ENCODE measurements around the gene DBN1. TPM values are rescaled to one million over a fixed set of nuclear protein-coding genes. Genes with fewer than 3 reads are reported as not detected.

Gene DBN1
- total RNA-seq, 4 donors from 2014 or later = 89.8 to 139 (median 111) TPM

DNA sequence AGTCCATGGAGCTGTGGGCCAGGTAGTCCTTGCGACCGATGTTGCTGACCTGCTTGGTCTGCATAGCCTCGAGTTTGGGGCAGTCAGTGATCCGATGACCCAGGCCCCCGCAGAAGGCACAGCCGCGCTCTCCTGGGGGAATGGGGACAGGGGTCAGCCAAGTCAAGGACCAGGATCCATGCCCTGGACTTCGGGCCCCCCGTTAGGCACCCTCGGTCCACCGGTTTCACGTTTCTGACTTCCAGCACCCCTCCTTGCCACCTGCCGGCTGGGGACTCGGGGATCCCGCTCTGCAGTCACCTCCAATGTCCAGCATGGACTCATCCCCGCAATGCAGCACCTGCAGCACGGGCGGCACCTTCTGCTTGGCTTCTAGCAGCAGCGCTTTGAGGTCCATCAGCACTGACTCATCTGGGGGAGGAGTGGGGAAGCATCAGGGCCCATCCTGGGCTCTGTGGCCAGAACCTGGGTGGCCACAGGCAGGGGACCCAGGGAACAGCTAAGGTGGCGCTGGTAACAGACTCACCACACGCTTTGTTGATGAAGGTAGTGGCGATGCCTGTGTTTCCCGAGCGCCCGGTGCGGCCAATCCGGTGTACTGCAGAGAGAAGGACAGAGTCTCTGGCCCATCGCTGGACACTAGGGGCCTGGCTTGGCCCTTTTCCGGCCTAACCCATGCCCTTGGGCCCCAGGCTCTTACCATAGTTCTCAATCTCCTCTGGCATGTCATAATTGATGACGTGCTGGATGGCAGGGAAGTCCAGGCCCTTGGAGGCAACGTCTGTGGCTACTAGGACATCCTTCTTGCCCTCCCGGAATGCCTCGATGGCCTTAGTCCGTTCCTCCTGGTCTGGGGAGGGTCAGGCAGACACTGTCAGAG is 38.6 kb upstream of the DBN1 start:
- H3K27me3 ChIP-seq = no peaks in the 10 kb centered on the region
- no peak overlapping the region for H3K4me3 ChIP-seq
- H3K9me3 ChIP-seq = no peaks in the 10 kb centered on the region
- no peak for TF ChIP-seq EP300 (IDR thresholded peaks at IDR 0.05)
- TF ChIP-seq POLR2A (IDR thresholded peaks at IDR 0.05) = no peak
- TF ChIP-seq, protein P1, sequence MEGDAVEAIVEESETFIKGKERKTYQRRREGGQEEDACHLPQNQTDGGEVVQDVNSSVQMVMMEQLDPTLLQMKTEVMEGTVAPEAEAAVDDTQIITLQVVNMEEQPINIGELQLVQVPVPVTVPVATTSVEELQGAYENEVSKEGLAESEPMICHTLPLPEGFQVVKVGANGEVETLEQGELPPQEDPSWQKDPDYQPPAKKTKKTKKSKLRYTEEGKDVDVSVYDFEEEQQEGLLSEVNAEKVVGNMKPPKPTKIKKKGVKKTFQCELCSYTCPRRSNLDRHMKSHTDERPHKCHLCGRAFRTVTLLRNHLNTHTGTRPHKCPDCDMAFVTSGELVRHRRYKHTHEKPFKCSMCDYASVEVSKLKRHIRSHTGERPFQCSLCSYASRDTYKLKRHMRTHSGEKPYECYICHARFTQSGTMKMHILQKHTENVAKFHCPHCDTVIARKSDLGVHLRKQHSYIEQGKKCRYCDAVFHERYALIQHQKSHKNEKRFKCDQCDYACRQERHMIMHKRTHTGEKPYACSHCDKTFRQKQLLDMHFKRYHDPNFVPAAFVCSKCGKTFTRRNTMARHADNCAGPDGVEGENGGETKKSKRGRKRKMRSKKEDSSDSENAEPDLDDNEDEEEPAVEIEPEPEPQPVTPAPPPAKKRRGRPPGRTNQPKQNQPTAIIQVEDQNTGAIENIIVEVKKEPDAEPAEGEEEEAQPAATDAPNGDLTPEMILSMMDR (IDR thresholded peaks at IDR 0.05) = no peak
- no peak for DNase-seq (ENCODE audit: low spot score in 2 of 2)
- H3K4me1 ChIP-seq = peaks cover 3 to 38% (median 12%) of the 10 kb centered on the region in 4 donors
- WGBS, 2 donors = 90 to 96% methylated on average over 23 to 26 of the region's 34 CpGs
- H3K36me3 ChIP-seq = peaks cover 2 to 62% (median 13%) of the 10 kb centered on the region in 3 donors
- no peak overlapping the region for H3K27ac ChIP-seq

DNA sequence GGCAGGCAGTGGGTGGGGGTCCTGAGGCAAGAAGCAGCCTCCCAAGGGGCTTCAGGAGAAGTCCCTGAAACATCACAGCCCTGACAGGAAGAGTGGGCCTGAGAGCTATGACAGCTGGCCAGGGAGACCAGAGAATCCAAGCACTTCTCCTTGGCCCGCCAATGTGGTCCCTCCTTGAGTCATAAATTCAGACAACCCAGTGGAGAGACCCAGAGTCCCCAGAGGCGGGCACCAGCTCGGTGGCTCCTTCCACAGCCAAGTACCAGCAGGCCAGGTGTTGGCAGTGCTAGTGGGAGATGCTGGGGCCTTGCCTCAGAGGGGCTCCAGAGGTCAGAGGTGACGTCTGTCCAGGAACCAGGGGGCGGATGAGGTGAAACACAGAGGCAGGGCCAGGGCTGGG is 37.7 kb upstream of the DBN1 start:
- Histone ChIP-seq H3K4me3 (no peak overlapping the region), H3K4me1 (peaks cover 3 to 36% (median 11%) of the 10 kb centered on the region in 4 donors), H3K9me3 (no peaks in the 10 kb centered on the region), H3K27me3 (no peaks in the 10 kb centered on the region), H3K36me3 (peaks cover 2 to 62% (median 13%) of the 10 kb centered on the region in 3 donors), H3K27ac (peak overlapping the region in 2 of 4 donors; percentile 59 to 69)
- DNase-seq (ENCODE audit: low spot score in 2 of 2) = no peak
- WGBS, 2 donors = 87 to 90% methylated on average over 5 of the region's 5 CpGs
- TF ChIP-seq POLR2A (IDR thresholded peaks at IDR 0.05) = no peak
- TF ChIP-seq, protein P1 (IDR thresholded peaks at IDR 0.05) = no peak
- TF ChIP-seq EP300 (IDR thresholded peaks at IDR 0.05) = no peak

DNA sequence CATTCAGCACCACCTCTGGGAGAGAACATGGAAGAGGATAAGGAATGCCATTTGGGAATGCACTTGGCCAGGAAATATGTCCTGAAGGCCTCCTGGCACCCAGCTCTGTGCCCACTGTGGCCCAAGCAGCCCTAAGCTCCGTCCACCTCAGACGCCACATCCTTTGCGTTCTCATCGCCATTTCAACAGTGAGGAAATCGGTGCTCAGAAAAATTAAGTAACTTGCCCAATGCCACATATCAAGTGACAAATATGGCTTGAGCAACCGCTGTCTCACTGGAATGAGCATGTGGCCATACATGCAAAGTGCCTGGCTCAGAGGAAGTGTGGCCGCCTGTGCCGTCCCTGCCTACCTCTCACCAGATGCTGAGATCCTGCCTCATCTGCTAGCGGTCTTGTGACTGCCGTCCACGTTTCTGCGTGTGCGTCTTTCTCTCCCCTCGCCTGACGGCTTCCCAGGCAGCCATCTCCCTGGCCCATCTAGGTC is 37.2 kb upstream of the DBN1 start:
- no peak for DNase-seq (ENCODE audit: low spot score in 2 of 2)
- TF ChIP-seq POLR2A (IDR thresholded peaks at IDR 0.05) = no peak
- TF ChIP-seq EP300 (IDR thresholded peaks at IDR 0.05) = no peak
- TF ChIP-seq, protein P1 (IDR thresholded peaks at IDR 0.05) = no peak
- H3K4me1 ChIP-seq = peaks cover 3 to 30% (median 6%) of the 10 kb centered on the region in 4 donors
- no peaks in the 10 kb centered on the region for H3K9me3 ChIP-seq
- H3K27ac ChIP-seq = peak overlapping the region in 2 of 4 donors; percentile 69 to 71
- no peaks in the 10 kb centered on the region for H3K27me3 ChIP-seq
- H3K36me3 ChIP-seq = peaks cover 2 to 59% (median 13%) of the 10 kb centered on the region in 3 donors
- 85 to 93% methylated on average over 15 of the region's 15 CpGs for WGBS, 2 donors
- H3K4me3 ChIP-seq = no peak overlapping the region

DNA sequence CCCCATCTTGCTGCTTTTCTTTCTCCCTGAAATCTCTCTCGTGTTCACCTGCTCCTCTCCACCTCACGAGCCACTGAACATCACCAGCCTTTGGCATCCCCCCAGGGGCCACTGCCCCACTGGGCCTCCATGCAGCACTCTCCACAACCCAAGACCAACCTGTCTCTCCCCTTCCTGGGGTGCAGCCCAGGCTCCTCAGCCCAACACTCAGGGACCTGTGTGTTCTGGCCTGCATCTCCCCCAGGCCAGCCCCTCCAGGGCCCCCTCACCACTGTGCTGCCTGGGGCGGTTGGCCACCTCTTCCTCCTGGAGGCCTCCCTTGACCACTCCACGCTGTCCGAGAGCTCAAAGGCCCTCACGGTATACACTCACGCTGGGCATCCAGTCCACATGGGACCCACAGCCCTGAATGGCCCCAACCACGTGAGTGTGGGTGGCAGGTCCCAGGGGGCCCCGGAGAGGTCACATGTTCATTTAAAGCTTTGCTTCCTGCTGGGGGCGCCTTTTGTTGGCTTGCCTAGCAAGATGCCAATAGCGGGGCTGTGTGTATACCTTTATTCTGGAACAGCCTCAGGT is 36.6 kb upstream of the DBN1 start:
- DNase-seq (ENCODE audit: low spot score in 2 of 2) = no peak
- H3K4me1 ChIP-seq = peaks cover 0 to 25% (median 2%) of the 10 kb centered on the region in 4 donors
- TF ChIP-seq, protein P1 (IDR thresholded peaks at IDR 0.05) = no peak
- TF ChIP-seq EP300 (IDR thresholded peaks at IDR 0.05) (no peak), POLR2A (IDR thresholded peaks at IDR 0.05) (no peak)
- peak overlapping the region in 3 of 4 donors; percentile 63 to 71 (median 68) for H3K27ac ChIP-seq
- peaks cover 2 to 58% (median 13%) of the 10 kb centered on the region in 3 donors for H3K36me3 ChIP-seq
- H3K27me3 ChIP-seq = no peaks in the 10 kb centered on the region
- H3K4me3 ChIP-seq = peak overlapping the region in 3 of 4 donors; percentile 22 to 45 (median 37)
- H3K9me3 ChIP-seq = no peaks in the 10 kb centered on the region
- WGBS, 2 donors = 59 to 68% methylated on average over 10 to 11 of the region's 11 CpGs

Measured in tibial nerve (tissue), 4 donors.